Progenitor cell of endocrine pancreas (in vitro differentiated cells): ENCODE measurements around the gene SLC5A11. TPM values are rescaled to one million over a fixed set of nuclear protein-coding genes. Genes with fewer than 3 reads are reported as not detected.

Source experiments
- DNase-seq: peaks from one replicate; pipeline ENCODE4 v3.0.0; 2021; ENCODE audit warnings: low spot score; ENCODE audit not compliant: unreplicated experiment
- H3K27ac Mint-ChIP-seq: 2 replicates; pipeline ENCODE4 v1.8.0; 2021; ENCODE audit warnings: mild to moderate bottlenecking, moderate library complexity, mixed read lengths
- H3K27me3 Mint-ChIP-seq: 2 replicates; pipeline ENCODE4 v1.8.0; 2021; ENCODE audit warnings: mixed read lengths
- H3K36me3 Mint-ChIP-seq: 2 replicates; pipeline ENCODE4 v1.8.0; 2022; ENCODE audit warnings: mixed read lengths; ENCODE audit not compliant: insufficient read depth
- H3K4me1 Mint-ChIP-seq: 2 replicates; pipeline ENCODE4 v1.8.0; 2021; ENCODE audit warnings: low read depth, mixed read lengths
- H3K4me3 Mint-ChIP-seq: 2 replicates; pipeline ENCODE4 v1.8.0; 2021; ENCODE audit warnings: low read depth, mild to moderate bottlenecking, moderate library complexity, mixed read lengths
- H3K9me3 Mint-ChIP-seq: 2 replicates; pipeline ENCODE4 v1.8.0; 2021; ENCODE audit warnings: low read depth, mixed read lengths
- total RNA-seq: library from RNA; stranded (reverse); gene quantifications from 2 replicates; pipeline ENCODE4 v1.2.1, GENCODE V29; 2021
- TF ChIP-seq, protein P1 (sequence below): fragments of 200-600 bp; sonication (generic); IDR thresholded peaks from one replicate; pipeline ENCODE4 v1.5.0; 2021; ENCODE audit warnings: antibody characterized with exemption, mild to moderate bottlenecking; ENCODE audit not compliant: unreplicated experiment

The SLC5A11 gene
- total RNA-seq, 1 donor from 2014 or later, result 0.38 TPM

DNA sequence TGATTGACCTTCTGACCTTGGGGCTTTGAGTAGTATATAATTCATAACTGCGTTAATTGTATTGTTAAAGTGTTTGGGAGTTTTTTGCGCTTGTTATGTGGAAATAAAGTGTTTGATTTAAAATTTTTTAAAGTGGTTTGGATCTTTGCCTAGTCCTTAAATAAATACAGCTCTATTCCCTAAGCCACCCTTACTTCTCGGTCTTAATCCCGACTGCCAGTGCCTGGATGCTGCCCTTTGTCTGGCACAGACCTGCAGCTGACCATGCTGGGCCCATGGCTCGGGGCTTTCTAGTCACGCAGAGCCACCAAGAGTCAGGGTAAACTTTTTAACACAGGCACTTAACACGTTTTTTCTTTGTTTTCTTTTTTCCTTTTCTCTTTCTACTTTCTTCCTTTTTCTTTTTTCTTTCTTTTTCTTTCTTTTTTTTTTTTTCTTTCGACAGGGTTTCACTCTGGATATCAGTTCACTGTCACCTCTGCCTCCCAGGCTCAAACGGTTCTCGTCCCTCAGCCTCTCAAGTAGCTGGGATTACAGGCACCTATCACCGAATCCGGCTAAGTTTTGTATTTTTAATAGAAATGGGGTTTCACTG, 19.6 kb upstream of the SLC5A11 start:
- no peak for DNase-seq
- Mint-ChIP-seq H3K4me1 (peaks cover 8% of the 10 kb centered on the region), H3K27me3 (no peaks in the 10 kb centered on the region), H3K27ac (no peak overlapping the region), H3K36me3 (peaks cover 19% of the 10 kb centered on the region), H3K4me3 (no peak overlapping the region), H3K9me3 (no peaks in the 10 kb centered on the region)
- TF ChIP-seq, protein P1, sequence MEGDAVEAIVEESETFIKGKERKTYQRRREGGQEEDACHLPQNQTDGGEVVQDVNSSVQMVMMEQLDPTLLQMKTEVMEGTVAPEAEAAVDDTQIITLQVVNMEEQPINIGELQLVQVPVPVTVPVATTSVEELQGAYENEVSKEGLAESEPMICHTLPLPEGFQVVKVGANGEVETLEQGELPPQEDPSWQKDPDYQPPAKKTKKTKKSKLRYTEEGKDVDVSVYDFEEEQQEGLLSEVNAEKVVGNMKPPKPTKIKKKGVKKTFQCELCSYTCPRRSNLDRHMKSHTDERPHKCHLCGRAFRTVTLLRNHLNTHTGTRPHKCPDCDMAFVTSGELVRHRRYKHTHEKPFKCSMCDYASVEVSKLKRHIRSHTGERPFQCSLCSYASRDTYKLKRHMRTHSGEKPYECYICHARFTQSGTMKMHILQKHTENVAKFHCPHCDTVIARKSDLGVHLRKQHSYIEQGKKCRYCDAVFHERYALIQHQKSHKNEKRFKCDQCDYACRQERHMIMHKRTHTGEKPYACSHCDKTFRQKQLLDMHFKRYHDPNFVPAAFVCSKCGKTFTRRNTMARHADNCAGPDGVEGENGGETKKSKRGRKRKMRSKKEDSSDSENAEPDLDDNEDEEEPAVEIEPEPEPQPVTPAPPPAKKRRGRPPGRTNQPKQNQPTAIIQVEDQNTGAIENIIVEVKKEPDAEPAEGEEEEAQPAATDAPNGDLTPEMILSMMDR, result no peak

DNA sequence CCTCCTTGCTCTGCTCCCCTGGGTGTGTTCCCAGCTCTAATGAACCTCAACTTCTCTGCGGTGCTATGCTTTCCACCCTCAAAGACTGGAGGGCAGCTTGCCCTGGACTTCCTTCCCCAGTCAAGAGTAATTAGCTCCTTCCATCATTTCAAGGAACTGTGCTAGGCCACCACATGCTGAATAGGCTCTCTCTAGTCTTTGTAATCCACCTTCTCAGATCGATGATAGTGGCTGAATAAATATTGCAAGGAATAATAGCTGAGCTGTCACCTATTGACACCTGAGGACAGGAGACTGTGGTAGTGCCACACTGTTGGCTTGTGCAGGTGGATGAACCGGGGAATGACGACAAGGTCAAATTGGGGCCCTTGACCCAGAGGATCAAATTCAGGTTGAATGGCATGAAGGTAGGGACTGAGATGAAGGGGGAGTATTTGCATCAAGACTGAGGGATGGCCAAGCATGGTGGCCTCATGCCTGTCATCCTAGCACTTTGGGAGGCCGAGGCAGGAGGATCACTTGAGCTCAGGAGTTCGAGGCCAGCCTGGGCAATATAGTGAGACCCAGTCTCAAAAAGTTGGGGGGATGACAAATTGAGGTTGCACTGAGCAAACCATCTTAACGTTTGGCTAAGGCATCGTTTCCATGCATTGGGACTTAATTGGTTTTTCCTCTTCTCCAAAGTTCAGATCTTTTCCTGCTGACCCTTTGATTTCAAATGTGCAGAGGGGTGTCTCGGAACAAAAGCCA, 18.8 kb upstream of the SLC5A11 start:
- DNase-seq, result no peak
- H3K4me3 Mint-ChIP-seq, result no peak overlapping the region
- H3K36me3 Mint-ChIP-seq, result peaks cover 18% of the 10 kb centered on the region
- no peaks in the 10 kb centered on the region for H3K9me3 Mint-ChIP-seq
- peaks cover 8% of the 10 kb centered on the region for H3K4me1 Mint-ChIP-seq
- H3K27ac Mint-ChIP-seq, result no peak overlapping the region
- H3K27me3 Mint-ChIP-seq, result no peaks in the 10 kb centered on the region
- TF ChIP-seq, protein P1, result no peak

DNA sequence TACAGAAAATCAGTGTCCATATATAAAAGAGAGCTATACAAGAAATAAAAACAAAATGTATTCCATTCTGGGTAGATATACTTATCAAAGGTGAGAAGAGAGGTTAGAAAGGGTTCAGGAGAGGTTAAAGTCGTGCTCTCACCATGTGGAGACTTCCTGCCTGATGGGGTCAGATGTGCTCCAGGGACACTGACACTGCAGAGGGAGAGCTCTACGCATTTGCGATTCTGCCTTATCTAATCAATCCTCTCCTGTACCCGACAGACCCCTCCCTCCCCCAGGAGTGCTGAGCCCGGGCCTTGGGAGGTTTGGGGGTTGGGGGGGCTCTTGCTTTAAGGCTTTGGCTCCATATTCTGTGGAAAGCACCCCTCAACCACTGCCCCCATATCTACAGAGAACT, 16.6 kb upstream of the SLC5A11 start:
- no peak overlapping the region for H3K27ac Mint-ChIP-seq
- DNase-seq, result no peak
- peaks cover 6% of the 10 kb centered on the region for H3K4me1 Mint-ChIP-seq
- H3K4me3 Mint-ChIP-seq, result no peak overlapping the region
- H3K36me3 Mint-ChIP-seq, result peaks cover 9% of the 10 kb centered on the region
- H3K9me3 Mint-ChIP-seq, result no peaks in the 10 kb centered on the region
- TF ChIP-seq, protein P1, result no peak
- no peaks in the 10 kb centered on the region for H3K27me3 Mint-ChIP-seq

- TF ChIP-seq, protein P1, result no peak
- H3K36me3 Mint-ChIP-seq, result no peaks in the 10 kb centered on the region
- DNase-seq, result no peak
- no peak overlapping the region for H3K4me3 Mint-ChIP-seq
- H3K27me3 Mint-ChIP-seq, result no peaks in the 10 kb centered on the region
- H3K27ac Mint-ChIP-seq, result no peak overlapping the region
- peaks cover 2% of the 10 kb centered on the region for H3K4me1 Mint-ChIP-seq
- H3K9me3 Mint-ChIP-seq, result no peaks in the 10 kb centered on the region
Measured at GRCh38 chr16:24833352-24833751, 12.4 kb upstream of the SLC5A11 start.

GRCh38 chr16:24834459-24835335, 11.1 kb upstream of the SLC5A11 start:
- Mint-ChIP-seq H3K36me3 (no peaks in the 10 kb centered on the region), H3K27ac (no peak overlapping the region), H3K4me1 (peaks cover 14% of the 10 kb centered on the region), H3K4me3 (no peak overlapping the region), H3K9me3 (no peaks in the 10 kb centered on the region), H3K27me3 (no peaks in the 10 kb centered on the region)
- DNase-seq, result no peak
- TF ChIP-seq, protein P1, result peak; percentile 53
